Superior temporal gyrus (tissue), 1 donor: ENCODE results near the gene USH1C.

Experiments
- DNase-seq: peaks from one replicate; pipeline ENCODE4 v3.0.0-alpha.2; 2016; ENCODE audit errors: extremely low spot score

Gene USH1C

DNA sequence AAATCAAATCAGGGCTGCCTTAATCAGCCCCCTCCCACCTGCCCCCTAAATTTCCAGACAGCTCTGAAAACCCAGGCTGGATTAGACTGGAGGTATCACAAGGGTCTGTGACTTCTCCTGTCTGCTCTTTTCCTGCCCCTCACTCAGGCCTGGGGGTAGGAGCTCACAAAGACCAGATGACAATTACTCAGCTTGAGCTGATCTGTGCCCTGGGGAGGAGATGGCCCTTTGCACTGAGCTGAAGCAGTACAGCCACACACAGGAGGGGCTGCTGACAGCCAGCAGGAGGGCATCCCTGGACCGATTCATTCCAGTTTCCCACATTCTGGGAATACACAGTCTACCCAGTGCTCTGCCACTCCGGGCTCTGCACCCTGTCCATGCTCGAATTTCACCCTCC is 71.7 kb downstream of the USH1C start:
- DNase-seq: no peak

- DNase-seq: no peak
These were observed 72.7 kb downstream of the USH1C start for GRCh38 chr11:17471501-17471900.

- no peak for DNase-seq
These were observed 74.2 kb downstream of the USH1C start for GRCh38 chr11:17469998-17470397.

- no peak for DNase-seq
These were observed 76.1 kb downstream of the USH1C start for GRCh38 chr11:17468122-17468521.

- DNase-seq: no peak
These were observed 80.6 kb downstream of the USH1C start for GRCh38 chr11:17463546-17464174.

- no peak for DNase-seq
These were observed 81.3 kb downstream of the USH1C start for GRCh38 chr11:17462940-17463339.

DNA sequence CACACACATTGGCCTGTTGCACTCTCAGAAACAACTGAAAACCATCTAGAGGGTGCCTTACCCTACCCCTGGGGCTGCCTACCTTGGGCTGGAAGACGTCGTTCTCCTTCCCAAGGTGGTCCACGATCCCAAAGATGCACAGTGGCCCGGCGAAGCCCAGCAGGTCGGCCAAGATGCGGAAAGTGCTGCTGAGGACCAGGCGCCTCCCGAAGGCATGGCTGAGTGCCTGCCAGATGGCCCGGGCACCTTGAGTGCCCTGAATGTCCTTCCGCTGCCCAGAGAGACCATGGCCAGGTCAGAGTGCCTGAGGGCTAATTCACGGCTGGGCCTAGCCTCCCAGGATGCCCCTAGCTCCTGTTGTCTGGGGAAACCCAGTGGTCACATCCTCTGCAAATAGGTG is 83.8 kb downstream of the USH1C start:
- no peak for DNase-seq

DNA sequence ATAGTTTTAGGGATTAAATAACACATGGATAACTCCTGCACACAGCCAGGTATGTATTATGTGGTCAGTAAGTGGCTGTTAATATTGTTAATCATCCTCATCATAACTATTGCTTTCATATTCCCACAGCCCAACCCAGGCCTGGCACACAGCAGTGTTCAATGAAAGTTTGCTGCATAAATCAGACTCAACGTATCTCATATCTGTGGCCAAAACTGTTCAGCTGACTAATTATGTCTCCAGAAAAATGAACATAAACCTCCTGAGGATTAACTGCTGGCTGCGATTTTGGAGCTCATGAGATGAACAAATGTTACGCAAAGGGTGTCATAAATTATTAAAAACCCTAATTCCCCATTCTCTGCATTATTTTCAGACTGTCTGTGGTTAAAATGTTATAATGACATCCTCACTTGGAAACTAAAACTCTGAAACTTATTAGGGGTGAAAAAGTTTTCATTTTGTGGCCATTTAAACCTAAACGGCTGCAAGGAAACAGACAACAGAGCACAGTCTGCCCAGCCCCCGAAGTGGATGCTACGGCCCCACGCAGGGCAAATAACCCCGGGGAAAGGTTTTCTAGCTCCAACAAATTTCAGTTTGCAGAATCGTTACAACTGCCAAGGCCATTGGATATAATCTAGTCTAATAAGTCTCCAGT is 84.8 kb downstream of the USH1C start:
- no peak for DNase-seq

DNA sequence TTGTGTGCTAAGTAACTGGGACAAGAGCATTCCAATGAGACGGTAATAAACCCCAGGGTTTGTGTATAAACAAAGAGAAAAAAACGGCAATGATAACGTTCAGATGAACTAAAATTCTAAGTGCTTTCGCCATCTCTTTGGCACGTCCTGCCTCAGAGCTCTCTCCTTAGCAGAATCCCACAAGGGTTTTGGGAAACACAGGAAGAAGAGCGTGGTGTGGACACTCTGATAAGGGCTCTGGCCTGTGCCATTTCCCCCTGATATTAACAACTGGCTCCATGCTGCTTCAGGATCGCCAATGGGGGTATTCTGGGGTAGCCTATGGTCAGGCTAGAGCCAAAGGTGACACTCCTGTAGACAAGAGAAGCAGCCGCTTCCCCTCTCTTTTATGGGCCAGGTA is 85.9 kb downstream of the USH1C start:
- DNase-seq: no peak

GRCh38 chr11:17457396-17458173 is 86.6 kb downstream of the USH1C start:
- peak; percentile 51 for DNase-seq

- DNase-seq: no peak
These were observed 91.5 kb downstream of the USH1C start for GRCh38 chr11:17452668-17453067.

- no peak for DNase-seq
These were observed 95.1 kb downstream of the USH1C start for GRCh38 chr11:17449158-17449557.

DNA sequence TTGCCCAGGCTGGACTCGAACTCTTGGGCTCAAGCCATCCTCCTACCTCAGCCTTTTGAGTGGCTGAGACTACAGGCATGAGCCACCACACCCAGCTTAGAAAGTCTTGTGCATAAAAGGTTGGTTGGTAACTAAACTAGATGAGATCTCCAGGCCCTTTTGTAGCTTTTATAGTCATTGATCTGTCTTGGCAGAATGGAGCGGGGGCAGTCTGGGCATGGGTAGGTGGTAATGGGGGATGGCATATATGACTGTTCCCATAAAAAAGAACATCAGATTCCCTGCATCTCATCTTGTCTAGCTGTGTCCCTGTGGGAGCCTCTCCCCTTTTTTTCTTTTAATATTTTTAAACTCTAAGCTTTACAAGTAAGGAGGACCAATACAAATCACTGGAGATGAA is 97.7 kb downstream of the USH1C start:
- no peak for DNase-seq

DNA sequence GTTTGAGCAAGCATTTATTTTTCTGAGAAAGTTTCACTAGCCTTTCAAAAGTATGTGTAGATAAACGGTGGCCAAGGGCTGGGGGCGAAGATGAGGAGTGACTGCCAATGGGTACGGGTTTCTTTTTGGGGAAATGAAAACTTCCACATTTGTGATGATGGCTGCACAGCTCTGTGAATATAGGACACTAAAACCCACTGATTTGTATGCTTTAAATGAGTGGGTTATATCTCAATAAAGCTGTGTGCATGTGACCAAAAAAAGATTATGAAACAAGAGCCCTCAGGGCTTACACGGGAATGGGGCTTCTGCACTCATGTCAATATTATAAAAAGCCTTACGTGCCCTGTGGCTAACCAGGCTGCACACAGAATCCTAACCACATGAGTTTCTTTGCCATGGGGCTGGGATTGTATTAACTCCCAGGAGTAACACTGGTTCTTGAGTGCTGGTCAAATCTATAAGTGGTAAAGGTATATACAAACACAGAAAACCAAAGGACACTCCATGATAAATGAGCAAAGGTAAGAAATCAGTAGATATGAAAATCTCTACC is 98.9 kb downstream of the USH1C start:
- no peak for DNase-seq

GRCh38 chr11:17443926-17444690 is 100.1 kb downstream of the USH1C start:
- peak; percentile 35 for DNase-seq
